B cell (primary cell): ENCODE data around the gene RMI2. TPM values are rescaled to one million over a fixed set of nuclear protein-coding genes. Genes with fewer than 3 reads are reported as not detected.

Experiments used
- ATAC-seq: fragments of 200-7000 bp; cut with Tn5 transposase; one replicate; pipeline ENCODE4 v1.10.0; 2021; ENCODE audit warnings: low read depth, mild to moderate bottlenecking, moderate number of reproducible peaks, moderate library complexity
- CTCF ChIA-PET: fragments of 350-600 bp; sonication (Branson Sonifier 250); formaldehyde crosslinking; loops from one replicate; lab custom pipeline; 2021; ENCODE audit warnings: antibody characterized with exemption, inconsistent platforms; lab: Charles Lee
- POLR2A ChIA-PET: fragments of 350-600 bp; sonication (Branson Sonifier 250); formaldehyde crosslinking; loops from one replicate; lab custom pipeline; 2021; ENCODE audit warnings: antibody characterized with exemption; lab: Charles Lee
- DNase-seq: peaks from one replicate; pipeline ENCODE4 v3.0.0; 2013
- H2AFZ ChIP-seq: 2 replicates; pipeline ENCODE4 v1.6.1; 2012; ENCODE audit warnings: mild to moderate bottlenecking, low read depth, low read length; ENCODE audit not compliant: insufficient read depth, poor library complexity, severe bottlenecking
- H3K27ac ChIP-seq, 2 donors: 1 replicate in 1 of 2; 2 replicates in 1 of 2; pipeline ENCODE4 v1.5.1; 2012 to 2013; ENCODE audit warnings: low read length in 2 of 2, mild to moderate bottlenecking in 2 of 2, moderate library complexity in 1 of 2
- H3K27me3 ChIP-seq, 4 experiments: fragments of 200-600 bp in 1 of 4; sonication (generic) in 1 of 4; replicated peaks in 1 of 4; 1 replicate in 2 of 4; 2 replicates in 2 of 4; pipeline versions ENCODE4 v1.6.1 to v1.7.0; 2013 to 2016; ENCODE audit warnings: low read length in 3 of 4, mild to moderate bottlenecking in 2 of 4, mixed read lengths in 1 of 4, moderate library complexity in 1 of 4; ENCODE audit not compliant: insufficient read depth in 4 of 4, control insufficient read depth in 3 of 4; ENCODE audit errors: control extremely low read depth in 1 of 4
- H3K36me3 ChIP-seq, 2 experiments: replicated peaks in 1 of 2; 1 replicate in 1 of 2; 2 replicates in 1 of 2; pipeline versions ENCODE4 v1.6.1 to v1.7.1; 2013; ENCODE audit warnings: low read length in 1 of 2; ENCODE audit not compliant: insufficient read depth in 2 of 2, control insufficient read depth in 1 of 2; ENCODE audit errors: control extremely low read depth in 1 of 2, extremely low read depth in 1 of 2
- H3K4me1 ChIP-seq, 2 donors: fragments of 200-600 bp in 1 of 2; sonication (generic) in 1 of 2; 1 replicate in 1 of 2; 2 replicates in 1 of 2; pipeline versions ENCODE4 v1.5.1 to v1.6.1; 2013 to 2017; ENCODE audit warnings: low read length in 2 of 2; ENCODE audit not compliant: control insufficient read depth in 2 of 2, insufficient read depth in 2 of 2
- H3K4me2 ChIP-seq: replicated peaks from 2 replicates; pipeline ENCODE3; 2012; ENCODE audit warnings: mild to moderate bottlenecking, low read depth, low read length; ENCODE audit not compliant: poor library complexity, severe bottlenecking
- H3K4me3 ChIP-seq, 5 experiments: fragments of 200-600 bp in 1 of 5; sonication (generic) in 1 of 5; 1 replicate in 3 of 5; 2 replicates in 2 of 5; pipeline versions ENCODE4 v1.5.1 to v1.7.0; 2011 to 2016; ENCODE audit warnings: low read length in 4 of 5, mild to moderate bottlenecking in 4 of 5, low read depth in 2 of 5, control low read depth in 1 of 5, moderate library complexity in 1 of 5; ENCODE audit not compliant: insufficient read depth in 1 of 5; ENCODE audit errors: control extremely low read depth in 1 of 5, extremely low read depth in 1 of 5
- H3K79me2 ChIP-seq: fragments of 200-600 bp; sonication (generic); one replicate; pipeline ENCODE4 v1.6.0; 2016; ENCODE audit warnings: low read length; ENCODE audit not compliant: control insufficient read depth, insufficient read depth
- H3K9ac ChIP-seq: fragments of 200-600 bp; sonication (generic); 2 replicates; pipeline ENCODE4 v1.6.1; 2017; ENCODE audit warnings: mild to moderate bottlenecking, low read length, moderate library complexity
- H3K9me3 ChIP-seq, 3 donors: one replicate each; pipeline versions ENCODE4 v1.6.1 to v1.7.1; 2013; ENCODE audit warnings: low read length in 2 of 3; ENCODE audit not compliant: control insufficient read depth in 2 of 3, insufficient read depth in 1 of 3; ENCODE audit errors: control extremely low read depth in 1 of 3
- H4K20me1 ChIP-seq: 2 replicates; pipeline ENCODE4 v1.6.0; 2012; ENCODE audit warnings: mild to moderate bottlenecking, low read length; ENCODE audit not compliant: insufficient read depth, control insufficient read depth, poor library complexity, severe bottlenecking
- H3K27ac Mint-ChIP-seq: one replicate; pipeline ENCODE4 v1.8.0; 2021; ENCODE audit warnings: mixed read lengths
- H3K27me3 Mint-ChIP-seq: one replicate; pipeline ENCODE4 v1.8.0; 2021; ENCODE audit warnings: mixed read lengths
- H3K4me1 Mint-ChIP-seq: one replicate; pipeline ENCODE4 v1.8.0; 2021; ENCODE audit warnings: mixed read lengths
- H3K4me3 Mint-ChIP-seq: one replicate; pipeline ENCODE4 v1.8.0; 2021; ENCODE audit warnings: mixed read lengths
- H3K9me3 Mint-ChIP-seq: one replicate; pipeline ENCODE4 v1.8.0; 2022; ENCODE audit warnings: mixed read lengths; ENCODE audit not compliant: insufficient read depth
- EZH2 ChIP-seq: IDR thresholded peaks from 2 replicates; pipeline ENCODE4 v1.6.1; 2012; ENCODE audit warnings: borderline replicate concordance, low read depth, mild to moderate bottlenecking, moderate library complexity, low read length; ENCODE audit not compliant: insufficient read depth, poor library complexity, severe bottlenecking
- WGBS: methylation state at CpG from one replicate; pipeline ENCODE4 v1.1.5; 2013; ENCODE audit warnings: missing lambda C conversion rate; ENCODE audit not compliant: insufficient coverage; 5-methylcytosine and 5-hydroxymethylcytosine counted together
- intact Hi-C: fragments of 100-400 bp; cut with micrococcal nuclease; formaldehyde crosslinking; loops from one replicate; pipeline ENCODE4 v1.10.0; 2022
- polyA plus RNA-seq: library from polyadenylated mRNA; depleted of rRNA; stranded (reverse); fragments of >200 nt; gene quantifications from 2 replicates; pipeline ENCODE4 v1.2.3, GENCODE V29; 2012
- total RNA-seq, 2 donors: library from RNA; stranded (reverse); fragments of 120-200 nt in 1 of 2; gene quantifications; 1 replicate in 1 of 2; 2 replicates in 1 of 2; pipeline versions ENCODE4 v1.2.3 to v1.2.4, GENCODE V29; 2013 to 2022
- TF ChIP-seq, protein P1 (sequence below): fragments of 200-600 bp; IDR thresholded peaks from one replicate; pipeline ENCODE4 v1.8.0; 2022; ENCODE audit warnings: antibody characterized with exemption, mild to moderate bottlenecking

Gene RMI2
- total and polyA plus RNA-seq, 2 donors (not counting 1 experiment from before 2014, with no cell fraction given), result 2.3 to 27.0 TPM

DNA sequence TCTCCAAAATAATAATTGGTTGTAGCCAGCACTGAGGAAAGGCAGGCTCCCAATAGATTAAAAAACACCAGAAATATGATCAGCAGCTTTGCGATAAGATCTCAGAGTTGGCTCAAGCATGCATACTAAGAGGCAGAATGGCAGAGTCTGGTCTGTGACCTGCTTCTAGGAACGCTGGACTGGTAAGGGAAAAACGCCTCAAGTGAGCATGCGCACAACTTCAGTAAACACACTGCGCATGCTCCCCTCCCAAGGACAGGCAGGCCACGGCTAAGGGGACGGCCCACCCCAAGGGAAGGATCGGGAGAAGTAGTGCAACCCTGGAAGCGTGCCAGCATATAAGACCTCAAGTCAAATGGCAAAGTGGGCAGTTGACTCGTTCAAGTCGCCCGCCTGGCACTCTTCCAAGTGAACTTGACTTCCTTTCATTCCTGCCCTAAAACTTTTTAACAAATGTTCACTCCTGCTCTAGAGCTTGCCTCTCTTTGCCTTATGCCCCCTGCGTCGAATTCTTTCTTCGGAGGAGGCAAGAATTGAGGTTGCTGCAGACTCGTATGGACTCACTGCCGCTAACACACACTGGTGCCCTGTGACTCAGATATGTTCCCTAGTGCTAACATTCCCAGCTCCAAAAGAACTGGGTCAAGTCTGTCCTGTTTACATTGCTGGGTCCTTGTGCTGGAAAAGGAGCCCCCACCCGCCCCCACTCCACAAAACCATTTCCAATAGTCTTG, 41.7 kb upstream of the RMI2 start:
- WGBS, result 88% methylated on average over 18 of the region's 18 CpGs
- peaks cover 46 to 55% of the 10 kb centered on the region in 2 donors for H3K4me1 ChIP-seq
- DNase-seq (no peak), ATAC-seq (no peak)
- no peak overlapping the region for H3K4me3 ChIP-seq
- H3K79me2 ChIP-seq, result no peaks in the 10 kb centered on the region
- no peaks in the 10 kb centered on the region for H4K20me1 ChIP-seq
- POLR2A ChIA-PET, result interaction anchor here (0.7 kb wide), 1 partner anchor 48 kb away, joined by 3 read pairs; no protein-coding TSS in a partner anchor
- no peaks in the 10 kb centered on the region for H3K36me3 ChIP-seq
- no peaks in the 10 kb centered on the region for H3K9me3 Mint-ChIP-seq
- no peak overlapping the region for H3K4me3 Mint-ChIP-seq
- peaks cover 0 to 10% (median 7%) of the 10 kb centered on the region in 3 donors for H3K9me3 ChIP-seq
- no peak overlapping the region for H3K27ac ChIP-seq
- H3K27me3 Mint-ChIP-seq, result no peaks in the 10 kb centered on the region
- H3K27ac Mint-ChIP-seq, result peak overlapping the region; percentile 10
- no peaks in the 10 kb centered on the region for H3K27me3 ChIP-seq
- CTCF ChIA-PET, result interaction anchor here (0.8 to 1.8 kb wide), 2 partner anchors 23 to 48 kb away, joined by 3 to 5 read pairs; partner anchors contain the start of gene SOCS1
- H3K4me1 Mint-ChIP-seq, result peaks cover 57% of the 10 kb centered on the region
- H2AFZ ChIP-seq, result no peak overlapping the region
- H3K4me2 ChIP-seq, result no peak overlapping the region
- TF ChIP-seq, protein P1, sequence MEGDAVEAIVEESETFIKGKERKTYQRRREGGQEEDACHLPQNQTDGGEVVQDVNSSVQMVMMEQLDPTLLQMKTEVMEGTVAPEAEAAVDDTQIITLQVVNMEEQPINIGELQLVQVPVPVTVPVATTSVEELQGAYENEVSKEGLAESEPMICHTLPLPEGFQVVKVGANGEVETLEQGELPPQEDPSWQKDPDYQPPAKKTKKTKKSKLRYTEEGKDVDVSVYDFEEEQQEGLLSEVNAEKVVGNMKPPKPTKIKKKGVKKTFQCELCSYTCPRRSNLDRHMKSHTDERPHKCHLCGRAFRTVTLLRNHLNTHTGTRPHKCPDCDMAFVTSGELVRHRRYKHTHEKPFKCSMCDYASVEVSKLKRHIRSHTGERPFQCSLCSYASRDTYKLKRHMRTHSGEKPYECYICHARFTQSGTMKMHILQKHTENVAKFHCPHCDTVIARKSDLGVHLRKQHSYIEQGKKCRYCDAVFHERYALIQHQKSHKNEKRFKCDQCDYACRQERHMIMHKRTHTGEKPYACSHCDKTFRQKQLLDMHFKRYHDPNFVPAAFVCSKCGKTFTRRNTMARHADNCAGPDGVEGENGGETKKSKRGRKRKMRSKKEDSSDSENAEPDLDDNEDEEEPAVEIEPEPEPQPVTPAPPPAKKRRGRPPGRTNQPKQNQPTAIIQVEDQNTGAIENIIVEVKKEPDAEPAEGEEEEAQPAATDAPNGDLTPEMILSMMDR, result no peak
- no peak for TF ChIP-seq EZH2
- H3K9ac ChIP-seq, result no peak overlapping the region
- intact Hi-C loops, result no loop called here

- H3K4me1 Mint-ChIP-seq, result peaks cover 62% of the 10 kb centered on the region
Measured at GRCh38 chr16:11306381-11306780, 38.9 kb upstream of the RMI2 start.

More at GRCh38 chr16:11306381-11306780, 38.9 kb upstream of the RMI2 start:
- no peak overlapping the region for H3K4me3 ChIP-seq
- ChIA-PET POLR2A (interaction anchor here (6.6 kb wide), 1 partner anchor 8 kb away, joined by 118 read pairs; no protein-coding TSS in a partner anchor), CTCF (no interaction called here)
- H3K27ac Mint-ChIP-seq, result peak overlapping the region; percentile 32
- no peaks in the 10 kb centered on the region for H3K27me3 Mint-ChIP-seq
- TF ChIP-seq, protein P1, result no peak
- no peak for TF ChIP-seq EZH2
- no peak overlapping the region for H3K4me3 Mint-ChIP-seq
- ATAC-seq (no peak), DNase-seq (no peak)
- no peak overlapping the region for H3K4me2 ChIP-seq
- peaks cover 54 to 64% of the 10 kb centered on the region in 2 donors for H3K4me1 ChIP-seq
- H4K20me1 ChIP-seq, result no peaks in the 10 kb centered on the region
- intact Hi-C loops, result no loop called here
- H3K9me3 ChIP-seq, result peaks cover 0 to 24% (median 7%) of the 10 kb centered on the region in 3 donors
- no peak overlapping the region for H2AFZ ChIP-seq
- H3K9ac ChIP-seq, result no peak overlapping the region
- H3K79me2 ChIP-seq, result no peaks in the 10 kb centered on the region
- no peaks in the 10 kb centered on the region for H3K36me3 ChIP-seq
- WGBS, result 100% methylated on average over 4 of the region's 8 CpGs
- no peak overlapping the region for H3K27ac ChIP-seq
- no peaks in the 10 kb centered on the region for H3K9me3 Mint-ChIP-seq
- no peaks in the 10 kb centered on the region for H3K27me3 ChIP-seq
